Ovary (tissue), 9 donors: ENCODE results near the gene SSH3. TPM values are rescaled to one million over a fixed set of nuclear protein-coding genes. Genes with fewer than 3 reads are reported as not detected.

Experiments
- DNase-seq, 5 donors: peaks; one replicate each; pipeline ENCODE4 v3.0.0-alpha.2; 2019 to 2020
- H3K27ac ChIP-seq, 2 donors: fragments of 200-600 bp; one replicate each; pipeline versions ENCODE4 v1.5.1 to v1.8.0; 2019 to 2022
- H3K27me3 ChIP-seq: fragments of 200-600 bp; one replicate; pipeline ENCODE4 v1.8.0; 2022
- H3K36me3 ChIP-seq: fragments of 200-600 bp; sonication (generic); one replicate; pipeline ENCODE4 v1.5.1; 2019
- H3K4me1 ChIP-seq: one replicate; pipeline ENCODE4 v1.8.1; 2013; ENCODE audit warnings: mild to moderate bottlenecking, moderate library complexity; ENCODE audit not compliant: insufficient read depth
- H3K4me3 ChIP-seq: fragments of 200-600 bp; sonication (generic); one replicate; pipeline ENCODE4 v1.5.1; 2017
- H3K9me3 ChIP-seq, 2 donors: fragments of 200-600 bp in 1 of 2; sonication (generic) in 1 of 2; one replicate each; pipeline versions ENCODE4 v1.5.1 to v1.8.1; 2013 to 2019; ENCODE audit warnings: mild to moderate bottlenecking in 1 of 2, moderate library complexity in 1 of 2
- CTCF ChIP-seq, 3 donors: fragments of 450-650 bp in 2 of 3; fragments of 200-600 bp in 1 of 3; IDR thresholded peaks; one replicate each; pipeline versions ENCODE4 v1.5.1 to v1.8.0; 2016 to 2022; ENCODE audit warnings: antibody characterized with exemption in 3 of 3, mild to moderate bottlenecking in 1 of 3
- EP300 ChIP-seq: sonication (generic); formaldehyde crosslinking; IDR thresholded peaks from one replicate; pipeline ENCODE4 v1.6.1; 2017; ENCODE audit warnings: antibody characterized with exemption
- POLR2A ChIP-seq: fragments of 450-650 bp; IDR thresholded peaks from one replicate; pipeline ENCODE4 v1.6.1; 2017; ENCODE audit warnings: antibody characterized with exemption, mild to moderate bottlenecking, moderate library complexity
- WGBS, 3 donors: extraction: QIAGEN DNeasy Blood & Tissue Kit in 1 of 3; methylation state at CpG; one replicate each; pipeline versions ENCODE4 v1.1.5 to v1.1.7; 2013 to 2017; 5-methylcytosine and 5-hydroxymethylcytosine counted together
- intact Hi-C, 4 donors: fragments of 100-400 bp; cut with DNase I; formaldehyde crosslinking; loops; one replicate each; pipeline versions ENCODE4 v1.11.0 to v1.15.1; 2022 to 2023
- polyA plus RNA-seq, 2 donors: library from polyadenylated mRNA; stranded (reverse); fragments of 200-250 nt in 1 of 2; fragments of 350-450 nt in 1 of 2; fragmentation: Illumina TruSeq in 1 of 2; extraction: RNeasy Lipid Tissue Mini Kit (QIAGEN cat#74804) in 1 of 2; gene quantifications; one replicate each; pipeline ENCODE4 v1.2.3, GENCODE V29; 2013 to 2014
- total RNA-seq, 7 donors: library from RNA; depleted of rRNA in 2 of 7; stranded (reverse); fragments of >200 nt in 2 of 7; fragmentation: NEBNext Ultra II Directional in 3 of 7; extraction: Animal tissue kit (Norgen Biotek cat#: 25700) in 3 of 7; gene quantifications; one replicate each; pipeline versions ENCODE4 v1.1.0 to v1.2.4, GENCODE V29; 2016 to 2023
- donor health status: DM: no; HTN: no; CAD: no; lungs with moderate emphysema.
- donor health status: DM: no; HTN: no; CAD: no.
- donor health status: Bipolar disorder and iron deficiency.
- donor health status: DM: yes; HTN: yes; CAD: no.
- donor health status: DM: no; HTN: no; CAD: no.
- donor health status: DM: yes; HTN: yes; CAD: no.

SSH3 gene
- total and polyA plus RNA-seq, 9 donors, result 18.1 to 69.9 (median 43.9) TPM

GRCh38 chr11:67349457-67349856, 46.1 kb downstream of the SSH3 start:
- no peaks in the 10 kb centered on the region for H3K9me3 ChIP-seq
- H3K36me3 ChIP-seq, result no peaks in the 10 kb centered on the region
- no peak overlapping the region for H3K4me3 ChIP-seq
- no peak for TF ChIP-seq CTCF (IDR thresholded peaks at IDR 0.05)
- no peak for TF ChIP-seq EP300
- no peak for TF ChIP-seq POLR2A
- no peaks in the 10 kb centered on the region for H3K27me3 ChIP-seq
- no peak overlapping the region for H3K27ac ChIP-seq
- intact Hi-C loops, result loop anchor here in 2 of 4 donors (5.0 kb wide), 1 partner anchor 33 kb away; no protein-coding TSS in a partner anchor
- DNase-seq, result no peak
- peaks cover 11% of the 10 kb centered on the region for H3K4me1 ChIP-seq
- WGBS, 3 donors, result 36 to 43% (median 41%) methylated on average over 2 of the region's 2 CpGs

GRCh38 chr11:67349928-67350465, 46.7 kb downstream of the SSH3 start:
- H3K4me1 ChIP-seq, result peaks cover 15% of the 10 kb centered on the region
- H3K27ac ChIP-seq, result no peak overlapping the region
- no peaks in the 10 kb centered on the region for H3K36me3 ChIP-seq
- H3K27me3 ChIP-seq, result no peaks in the 10 kb centered on the region
- DNase-seq, result no peak
- intact Hi-C loops, result loop anchor here in 3 of 4 donors (5.0 kb wide), 2 partner anchors 32 to 37 kb away; no protein-coding TSS in a partner anchor
- TF ChIP-seq EP300 (no peak), CTCF (IDR thresholded peaks at IDR 0.05) (no peak), POLR2A (no peak)
- no peak overlapping the region for H3K4me3 ChIP-seq
- no peaks in the 10 kb centered on the region for H3K9me3 ChIP-seq
- 83 to 86% (median 83%) methylated on average over 4 of the region's 4 CpGs for WGBS, 3 donors

- no peak overlapping the region for H3K4me3 ChIP-seq
- no peaks in the 10 kb centered on the region for H3K36me3 ChIP-seq
- H3K9me3 ChIP-seq, result no peaks in the 10 kb centered on the region
- peaks cover 17% of the 10 kb centered on the region for H3K4me1 ChIP-seq
- intact Hi-C loops, result loop anchor here in 1 of 4 donors (2.0 to 5.0 kb wide), 2 partner anchors 36 to 157 kb away; partner anchors contain the start of gene CDK2AP2
- WGBS, 3 donors, result 54 to 57% (median 54%) methylated on average over 11 of the region's 11 CpGs
- TF ChIP-seq EP300 (no peak), CTCF (IDR thresholded peaks at IDR 0.05) (peak; percentile 83 to 87 (median 84))
- DNase-seq, result peak in 4 of 5 donors; percentile 65 to 78 (median 74)
- peak overlapping the region in 1 of 2 donors; percentile 36 for H3K27ac ChIP-seq
- no peaks in the 10 kb centered on the region for H3K27me3 ChIP-seq
These were observed 48.1 kb downstream of the SSH3 start for GRCh38 chr11:67351275-67352005.

- WGBS, 3 donors, result 5 to 8% (median 6%) methylated on average over 25 of the region's 25 CpGs
- peak in 4 of 5 donors; percentile 56 to 65 (median 62) for DNase-seq
- intact Hi-C loops, result loop anchor here in 1 of 4 donors (2.0 to 5.0 kb wide), 2 partner anchors 35 to 156 kb away; partner anchors contain the start of gene CDK2AP2
These were observed 49.4 kb downstream of the SSH3 start for GRCh38 chr11:67352546-67353316.

More at GRCh38 chr11:67352546-67353316, 49.4 kb downstream of the SSH3 start:
- TF ChIP-seq CTCF (IDR thresholded peaks at IDR 0.05) (no peak), POLR2A (no peak), EP300 (no peak)
- Histone ChIP-seq H3K27me3 (no peaks in the 10 kb centered on the region), H3K4me1 (peaks cover 22% of the 10 kb centered on the region), H3K9me3 (no peaks in the 10 kb centered on the region), H3K27ac (peak overlapping the region; percentile 96 to 98), H3K36me3 (no peaks in the 10 kb centered on the region), H3K4me3 (peak overlapping the region; percentile 61)
